ENCODE results near the gene EDRF1.

- TF ChIP-seq EP300 (IDR thresholded peaks at IDR 0.05; ENCODE audit: borderline replicate concordance), result no peak
- TF ChIP-seq MAX (IDR thresholded peaks at IDR 0.05), result no peak
- no peak for TF ChIP-seq RAD21 (IDR thresholded peaks at IDR 0.05; ENCODE audit: low read depth)
- no peak for TF ChIP-seq CEBPB (IDR thresholded peaks at IDR 0.05)
- TF ChIP-seq YY1 (IDR thresholded peaks at IDR 0.05; ENCODE audit: low read depth), result no peak
- TF ChIP-seq TAF1 (IDR thresholded peaks at IDR 0.05; ENCODE audit: low read depth), result 0 out of 2 replicates have a peak, but pooled peaks have one; percentile 32
- TF ChIP-seq REST (IDR thresholded peaks at IDR 0.05; ENCODE audit: low read depth), result no peak
- no peak for TF ChIP-seq NFIC (IDR thresholded peaks at IDR 0.05)
- TF ChIP-seq ZBTB7A (IDR thresholded peaks at IDR 0.05; ENCODE audit: low read depth), result no peak
- no peak for TF ChIP-seq CREB1 (IDR thresholded peaks at IDR 0.05; ENCODE audit: low read depth)
Observed at GRCh38 chr10:125779403-125780327, 60.2 kb downstream of the EDRF1 start.
